ENCODE measurements around the gene PLCE1. TPM values are rescaled to one million over a fixed set of nuclear protein-coding genes. Genes with fewer than 3 reads are reported as not detected.

Gene PLCE1
- total RNA-seq, 1 experiment from 2014 or later = 0.13 TPM

- no peak overlapping the region for H2BK15ac ChIP-seq (ENCODE audit: low read depth, low read length)
- Mint-ChIP-seq H3K4me1 (peaks cover 6 to 11% of the 10 kb centered on the region in 2 experiments; a peak in 3 of 4 replicates), H3K27ac (no peak overlapping the region), H3K27me3 (ENCODE audit: low read depth) (peaks cover 56% of the 10 kb centered on the region), H3K9me3 (no peaks in the 10 kb centered on the region), H3K4me3 (no peak overlapping the region), H3K36me3 (ENCODE audit: insufficient read depth in 1 of 3, low read depth in 3 of 3) (no peaks in the 10 kb centered on the region)
- H4K20me1 ChIP-seq (ENCODE audit: control insufficient read depth, insufficient read depth, insufficient read length) = no peaks in the 10 kb centered on the region
- no peak overlapping the region for H3K4me2 ChIP-seq (ENCODE audit: insufficient read depth, insufficient read length, low read length)
- no peak overlapping the region for H2BK120ac ChIP-seq (ENCODE audit: low read depth, low read length, poor library complexity, severe bottlenecking)
- no peaks in the 10 kb centered on the region for H3K79me1 ChIP-seq (ENCODE audit: insufficient read depth, low read depth, low read length, poor library complexity, severe bottlenecking)
- H3K23me2 ChIP-seq (ENCODE audit: insufficient read length, low read depth, low read length, poor library complexity, severe bottlenecking) = no peaks in the 10 kb centered on the region
- no peak overlapping the region for H2AFZ ChIP-seq (ENCODE audit: low read length)
- no peaks in the 10 kb centered on the region for H3K9me3 ChIP-seq (ENCODE audit: control insufficient read depth, low read depth, low read length)
- H4K5ac ChIP-seq (ENCODE audit: insufficient read length, low read depth, low read length) = no peak overlapping the region
- H3T11ph ChIP-seq (ENCODE audit: low read length) = no peak overlapping the region
- H3K14ac ChIP-seq (ENCODE audit: insufficient read depth, low read length) = no peak overlapping the region
- no peak overlapping the region for H2BK20ac ChIP-seq (ENCODE audit: low read depth, low read length, poor library complexity, severe bottlenecking)
- DNase-seq = no peak
- no peak overlapping the region for H4K8ac ChIP-seq (replicated peaks; ENCODE audit: insufficient read length, low read depth, low read length)
- H2BK12ac ChIP-seq (ENCODE audit: insufficient read length, low read depth, low read length) = no peak overlapping the region
- no peak overlapping the region for H3K9ac ChIP-seq (ENCODE audit: extremely low read depth, insufficient read length, low read length)
- H3K4ac ChIP-seq (ENCODE audit: low read depth, low read length) = no peak overlapping the region
- H3K23ac ChIP-seq (ENCODE audit: insufficient read length, low read depth, low read length) = no peak overlapping the region
- H3K79me2 ChIP-seq (ENCODE audit: insufficient read depth, low read length) = no peaks in the 10 kb centered on the region
- peaks cover 1% of the 10 kb centered on the region; the same call in 1 of the 2 replicates for H3K27me3 ChIP-seq (ENCODE audit: insufficient read depth, low read length)
- no peak overlapping the region for H3K18ac ChIP-seq (ENCODE audit: insufficient read length, low read depth, low read length)
- H2AK5ac ChIP-seq (ENCODE audit: insufficient read length, low read length) = no peak overlapping the region
- H4K91ac ChIP-seq (ENCODE audit: insufficient read length, low read depth, low read length) = no peak overlapping the region
- TF ChIP-seq CTCF (conservative IDR thresholded peaks at IDR 0.05) = no peak
- no peak overlapping the region for H3K56ac ChIP-seq (ENCODE audit: insufficient read length, low read depth, low read length)
- no peak overlapping the region for H2BK5ac ChIP-seq (ENCODE audit: insufficient read length, low read length)
- 0 out of 2 replicates have a peak, but pooled peaks cover 2% of the 10 kb centered on the region for H3K4me1 ChIP-seq (ENCODE audit: insufficient read depth, low read length)
- WGBS (ENCODE audit: extremely low coverage, insufficient read length, low lambda C conversion rate) = no CpG with 5 or more reads among the region's 1 CpG
- no peak overlapping the region for H3K27ac ChIP-seq (ENCODE audit: insufficient read length, low read depth, low read length)
These were observed 7.7 kb downstream of the PLCE1 start for GRCh38 chr10:94001416-94001810.

Data from H9 (cell line).